Effector memory CD4-positive, alpha-beta T cell (primary cell): ENCODE data around the gene BTBD9.
"Not testable (repeated sequence)": the region's sequence is repeated elsewhere in the genome, so short reads cannot be mapped to it uniquely, and the experiment has no call there.

Source experiments
- DNase-seq, 3 donors: peaks; one replicate each; pipeline ENCODE4 v3.0.0-alpha.2; 2020
- H3K27ac ChIP-seq: 2 replicates; pipeline ENCODE4 v1.7.0; 2013; ENCODE audit warnings: mild to moderate bottlenecking, low read length, moderate library complexity; ENCODE audit not compliant: insufficient read depth, poor library complexity, severe bottlenecking
- H3K27me3 ChIP-seq: replicated peaks from 2 replicates; pipeline ENCODE4 v1.7.0; 2013; ENCODE audit warnings: mild to moderate bottlenecking, low read length; ENCODE audit not compliant: insufficient read depth, control insufficient read depth, poor library complexity, severe bottlenecking
- H3K36me3 ChIP-seq: 2 replicates; pipeline ENCODE4 v1.7.0; 2013; ENCODE audit warnings: mild to moderate bottlenecking, low read length, moderate library complexity; ENCODE audit not compliant: control insufficient read depth, insufficient read depth
- H3K4me1 ChIP-seq: 2 replicates; pipeline ENCODE4 v1.7.0; 2013; ENCODE audit warnings: low read length, mild to moderate bottlenecking; ENCODE audit not compliant: control insufficient read depth, insufficient read depth, poor library complexity, severe bottlenecking
- H3K4me3 ChIP-seq: 2 replicates; pipeline ENCODE4 v1.7.0; 2013; ENCODE audit warnings: low read length, low read depth, mild to moderate bottlenecking; ENCODE audit not compliant: insufficient read depth, poor library complexity, severe bottlenecking
- H3K9me3 ChIP-seq: 2 replicates; pipeline ENCODE4 v1.7.0; 2013; ENCODE audit warnings: mild to moderate bottlenecking, low read length, moderate library complexity; ENCODE audit not compliant: control insufficient read depth

The BTBD9 gene

GRCh38 chr6:38631186-38631783, 8.4 kb downstream of the BTBD9 start:
- no peaks in the 10 kb centered on the region for H3K9me3 ChIP-seq
- no peaks in the 10 kb centered on the region for H3K36me3 ChIP-seq
- DNase-seq = no peak
- H3K4me3 ChIP-seq = no peak overlapping the region
- H3K27me3 ChIP-seq = no peaks in the 10 kb centered on the region
- no peaks in the 10 kb centered on the region for H3K4me1 ChIP-seq
- H3K27ac ChIP-seq = no peak overlapping the region

GRCh38 chr6:38625217-38625616, 14.5 kb downstream of the BTBD9 start:
- no peak overlapping the region for H3K4me3 ChIP-seq
- H3K9me3 ChIP-seq = no peaks in the 10 kb centered on the region
- no peaks in the 10 kb centered on the region for H3K4me1 ChIP-seq
- no peaks in the 10 kb centered on the region for H3K27me3 ChIP-seq
- H3K27ac ChIP-seq = no peak overlapping the region
- DNase-seq = no peak
- H3K36me3 ChIP-seq = no peaks in the 10 kb centered on the region

GRCh38 chr6:38619342-38619741, 20.4 kb downstream of the BTBD9 start:
- H3K27ac ChIP-seq, H3K4me1 ChIP-seq, H3K9me3 ChIP-seq, H3K4me3 ChIP-seq, H3K36me3 ChIP-seq, H3K27me3 ChIP-seq, DNase-seq: not testable (repeated sequence)

GRCh38 chr6:38618301-38618700, 21.4 kb downstream of the BTBD9 start:
- H3K27me3 ChIP-seq = not testable (repeated sequence)

GRCh38 chr6:38617856-38618255, 21.9 kb downstream of the BTBD9 start:
- no peak for DNase-seq
- H3K27me3 ChIP-seq = no peaks in the 10 kb centered on the region

More at GRCh38 chr6:38618301-38618700, 21.4 kb downstream of the BTBD9 start:
- H3K9me3 ChIP-seq, H3K36me3 ChIP-seq, DNase-seq, H3K4me1 ChIP-seq, H3K4me3 ChIP-seq, H3K27ac ChIP-seq: not testable (repeated sequence)

GRCh38 chr6:38612143-38612965, 27.4 kb downstream of the BTBD9 start:
- H3K4me3 ChIP-seq = no peak overlapping the region
- DNase-seq = no peak
- H3K27me3 ChIP-seq = no peaks in the 10 kb centered on the region
- H3K27ac ChIP-seq = no peak overlapping the region
- no peaks in the 10 kb centered on the region for H3K9me3 ChIP-seq
- H3K36me3 ChIP-seq = no peaks in the 10 kb centered on the region
- H3K4me1 ChIP-seq = no peaks in the 10 kb centered on the region

More at GRCh38 chr6:38617856-38618255, 21.9 kb downstream of the BTBD9 start:
- Histone ChIP-seq H3K4me1 (no peaks in the 10 kb centered on the region), H3K27ac (no peak overlapping the region), H3K36me3 (no peaks in the 10 kb centered on the region), H3K4me3 (no peak overlapping the region), H3K9me3 (no peaks in the 10 kb centered on the region)

- Histone ChIP-seq H3K9me3 (no peaks in the 10 kb centered on the region), H3K4me3 (no peak overlapping the region), H3K27ac (no peak overlapping the region), H3K36me3 (no peaks in the 10 kb centered on the region), H3K27me3 (no peaks in the 10 kb centered on the region), H3K4me1 (no peaks in the 10 kb centered on the region)
- DNase-seq = no peak
Measured at GRCh38 chr6:38610050-38610625, 29.6 kb downstream of the BTBD9 start.

- Histone ChIP-seq H3K4me1 (no peaks in the 10 kb centered on the region), H3K27ac (no peak overlapping the region), H3K27me3 (no peaks in the 10 kb centered on the region), H3K9me3 (no peaks in the 10 kb centered on the region), H3K4me3 (no peak overlapping the region), H3K36me3 (no peaks in the 10 kb centered on the region)
- DNase-seq = no peak
Measured at GRCh38 chr6:38604700-38605099, 35.0 kb downstream of the BTBD9 start.

- Histone ChIP-seq H3K4me1 (no peaks in the 10 kb centered on the region), H3K27me3 (no peaks in the 10 kb centered on the region), H3K27ac (no peak overlapping the region), H3K9me3 (no peaks in the 10 kb centered on the region), H3K36me3 (no peaks in the 10 kb centered on the region), H3K4me3 (no peak overlapping the region)
- DNase-seq = no peak
Measured at GRCh38 chr6:38603966-38604365, 35.8 kb downstream of the BTBD9 start.

GRCh38 chr6:38603496-38603895, 36.2 kb downstream of the BTBD9 start:
- Histone ChIP-seq H3K4me3 (no peak overlapping the region), H3K4me1 (no peaks in the 10 kb centered on the region), H3K9me3 (no peaks in the 10 kb centered on the region), H3K27me3 (no peaks in the 10 kb centered on the region), H3K36me3 (no peaks in the 10 kb centered on the region), H3K27ac (no peak overlapping the region)
- DNase-seq = no peak
